Endothelial cell (in vitro differentiated cells): Measurements from ENCODE around the gene IQGAP2. TPM values are rescaled to one million over a fixed set of nuclear protein-coding genes. Genes with fewer than 3 reads are reported as not detected.

ENCODE experiments used
- DNase-seq: peaks from one replicate; pipeline ENCODE4 v3.0.0; 2021; ENCODE audit warnings: low spot score
- H3K27ac Mint-ChIP-seq: one replicate; pipeline ENCODE4 v1.8.0; 2021; ENCODE audit warnings: mixed read lengths, inconsistent platforms; ENCODE audit not compliant: unreplicated experiment
- H3K27me3 Mint-ChIP-seq: one replicate; pipeline ENCODE4 v1.8.0; 2021; ENCODE audit warnings: mild to moderate bottlenecking, moderate library complexity, mixed read lengths, inconsistent platforms; ENCODE audit not compliant: unreplicated experiment
- H3K36me3 Mint-ChIP-seq: one replicate; pipeline ENCODE4 v1.8.0; 2021; ENCODE audit warnings: mild to moderate bottlenecking, low read depth, mixed read lengths, inconsistent platforms; ENCODE audit not compliant: unreplicated experiment
- H3K4me1 Mint-ChIP-seq: one replicate; pipeline ENCODE4 v1.8.0; 2021; ENCODE audit warnings: mild to moderate bottlenecking, mixed read lengths, inconsistent platforms; ENCODE audit not compliant: unreplicated experiment
- H3K4me3 Mint-ChIP-seq: one replicate; pipeline ENCODE4 v1.8.0; 2021; ENCODE audit warnings: mild to moderate bottlenecking, mixed read lengths, inconsistent platforms; ENCODE audit not compliant: unreplicated experiment
- H3K9me3 Mint-ChIP-seq: one replicate; pipeline ENCODE4 v1.8.0; 2021; ENCODE audit warnings: mixed read lengths, inconsistent platforms; ENCODE audit not compliant: unreplicated experiment
- CTCF ChIP-seq: fragments of 200-600 bp; sonication (generic); IDR thresholded peaks from one replicate; pipeline ENCODE4 v1.5.0; 2021; ENCODE audit warnings: antibody characterized with exemption; ENCODE audit not compliant: unreplicated experiment
- total RNA-seq: library from RNA; stranded (reverse); fragmentation: NEBNext Ultra II Directional; extraction: Animal tissue kit (Norgen Biotek cat#: 25700); gene quantifications from one replicate; pipeline ENCODE4 v1.2.1, GENCODE V29; 2021; ENCODE audit not compliant: unreplicated experiment

The IQGAP2 gene
- total RNA-seq, 1 donor from 2014 or later, result 43.4 TPM

- H3K9me3 Mint-ChIP-seq, result no peaks in the 10 kb centered on the region
- peaks cover 37% of the 10 kb centered on the region for H3K36me3 Mint-ChIP-seq
- H3K4me1 Mint-ChIP-seq, result peaks cover 45% of the 10 kb centered on the region
- no peak overlapping the region for H3K4me3 Mint-ChIP-seq
- H3K27me3 Mint-ChIP-seq, result no peaks in the 10 kb centered on the region
- peak overlapping the region; percentile 97 for H3K27ac Mint-ChIP-seq
- DNase-seq, result no peak
- no peak for TF ChIP-seq CTCF
These were observed 287.8 kb downstream of the IQGAP2 start for GRCh38 chr5:76690704-76691466.

- no peaks in the 10 kb centered on the region for H3K9me3 Mint-ChIP-seq
- no peak overlapping the region for H3K4me3 Mint-ChIP-seq
- peak overlapping the region; percentile 97 for H3K27ac Mint-ChIP-seq
- peaks cover 32% of the 10 kb centered on the region for H3K36me3 Mint-ChIP-seq
- no peaks in the 10 kb centered on the region for H3K27me3 Mint-ChIP-seq
- peak; percentile 52 for DNase-seq
- peaks cover 49% of the 10 kb centered on the region for H3K4me1 Mint-ChIP-seq
- TF ChIP-seq CTCF, result no peak
These were observed 288.6 kb downstream of the IQGAP2 start for GRCh38 chr5:76691467-76692273.

GRCh38 chr5:76692274-76692540 is 289.1 kb downstream of the IQGAP2 start:
- Mint-ChIP-seq H3K9me3 (no peaks in the 10 kb centered on the region), H3K4me3 (no peak overlapping the region), H3K4me1 (peaks cover 52% of the 10 kb centered on the region), H3K27ac (peak overlapping the region; percentile 97), H3K27me3 (no peaks in the 10 kb centered on the region), H3K36me3 (peaks cover 27% of the 10 kb centered on the region)
- DNase-seq, result no peak
- no peak for TF ChIP-seq CTCF

GRCh38 chr5:76692651-76693050 is 289.6 kb downstream of the IQGAP2 start:
- Mint-ChIP-seq H3K4me1 (peaks cover 54% of the 10 kb centered on the region), H3K4me3 (no peak overlapping the region), H3K9me3 (no peaks in the 10 kb centered on the region), H3K27ac (peak overlapping the region; percentile 97), H3K36me3 (peaks cover 22% of the 10 kb centered on the region), H3K27me3 (no peaks in the 10 kb centered on the region)
- no peak for DNase-seq
- TF ChIP-seq CTCF, result no peak

- no peaks in the 10 kb centered on the region for H3K27me3 Mint-ChIP-seq
- H3K4me3 Mint-ChIP-seq, result no peak overlapping the region
- H3K4me1 Mint-ChIP-seq, result peaks cover 53% of the 10 kb centered on the region
- TF ChIP-seq CTCF, result no peak
- peaks cover 18% of the 10 kb centered on the region for H3K36me3 Mint-ChIP-seq
- H3K27ac Mint-ChIP-seq, result peak overlapping the region; percentile 97
- DNase-seq, result no peak
- H3K9me3 Mint-ChIP-seq, result no peaks in the 10 kb centered on the region
These were observed 290.1 kb downstream of the IQGAP2 start for GRCh38 chr5:76693141-76693540.
